Tibial artery (tissue), 4 donors: ENCODE measurements around the gene PDE8B.

Experiments
- DNase-seq, 2 donors: peaks; one replicate each; pipeline ENCODE4 v3.0.0-alpha.2; 2019
- H3K27ac ChIP-seq, 2 donors: fragments of 200-600 bp; sonication (generic) in 1 of 2; 1 replicate in 1 of 2; 2 replicates in 1 of 2; pipeline ENCODE4 v1.5.1; 2018 to 2019; ENCODE audit warnings: mild to moderate bottlenecking in 1 of 2
- H3K27me3 ChIP-seq, 2 donors: fragments of 200-600 bp; sonication (generic) in 1 of 2; one replicate each; pipeline versions ENCODE4 v1.5.1 to v1.6.0; 2016 to 2019
- H3K36me3 ChIP-seq, 3 donors: fragments of 200-600 bp; sonication (generic) in 2 of 3; one replicate each; pipeline ENCODE4 v1.5.1; 2016 to 2019; ENCODE audit warnings: mild to moderate bottlenecking in 2 of 3
- H3K4me1 ChIP-seq, 4 donors: fragments of 200-600 bp; sonication (generic) in 2 of 4; 1 replicate in 3 of 4; 2 replicates in 1 of 4; pipeline ENCODE4 v1.5.1; 2016 to 2019
- H3K4me3 ChIP-seq, 2 donors: fragments of 200-600 bp; sonication (generic) in 1 of 2; 1 replicate in 1 of 2; 2 replicates in 1 of 2; pipeline ENCODE4 v1.5.1; 2018 to 2019; ENCODE audit warnings: mild to moderate bottlenecking in 2 of 2
- H3K9me3 ChIP-seq, 3 donors: fragments of 200-600 bp; sonication (generic) in 1 of 3; one replicate each; pipeline ENCODE4 v1.5.1; 2016 to 2019
- CTCF ChIP-seq, 2 experiments: fragments of 200-600 bp in 1 of 2; fragments of 450-650 bp in 1 of 2; IDR thresholded peaks; one replicate each; pipeline ENCODE4 v1.5.1; 2017 to 2019; ENCODE audit warnings: antibody characterized with exemption in 2 of 2, mild to moderate bottlenecking in 1 of 2, moderate library complexity in 1 of 2
- intact Hi-C: fragments of 100-400 bp; cut with DNase I; formaldehyde crosslinking; loops from one replicate; pipeline ENCODE4 v1.15.0; 2023; ENCODE audit warnings: low total_unique reads

Gene PDE8B

GRCh38 chr5:77358255-77359205 is 148.1 kb downstream of the PDE8B start:
- H3K4me3 ChIP-seq, result no peak overlapping the region
- intact Hi-C loops, result no loop called here
- DNase-seq, result no peak
- H3K4me1 ChIP-seq, result peaks cover 0 to 59% (median 5%) of the 10 kb centered on the region in 4 donors
- peak overlapping the region; percentile 15 to 60 for H3K27ac ChIP-seq
- no peaks in the 10 kb centered on the region for H3K27me3 ChIP-seq
- TF ChIP-seq CTCF (IDR thresholded peaks at IDR 0.05), result no peak
- no peaks in the 10 kb centered on the region for H3K9me3 ChIP-seq
- H3K36me3 ChIP-seq, result no peaks in the 10 kb centered on the region

DNA sequence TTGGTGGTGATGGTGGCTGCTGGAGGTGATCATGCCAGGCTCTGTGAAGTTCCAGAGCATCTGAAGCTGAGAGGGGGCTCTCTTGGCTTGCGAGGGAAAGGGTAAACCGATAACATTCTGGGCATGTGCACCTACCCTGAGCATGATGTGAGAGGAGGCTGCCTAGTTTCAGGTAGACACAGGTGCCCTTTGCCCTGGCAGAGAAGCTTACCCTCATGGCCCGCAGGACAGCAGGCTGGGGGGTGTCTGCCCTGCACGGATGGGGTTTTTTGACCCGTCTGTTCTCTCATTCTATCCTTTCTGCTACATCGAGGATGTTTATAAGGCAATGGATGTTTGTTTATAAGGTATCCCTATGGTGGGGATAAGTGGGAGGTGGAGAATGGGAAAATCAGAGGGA is 148.8 kb downstream of the PDE8B start:
- no peak for TF ChIP-seq CTCF (IDR thresholded peaks at IDR 0.05)
- Histone ChIP-seq H3K27me3 (no peaks in the 10 kb centered on the region), H3K27ac (peak overlapping the region in 1 of 2 donors; percentile 60), H3K4me3 (no peak overlapping the region), H3K9me3 (no peaks in the 10 kb centered on the region), H3K36me3 (no peaks in the 10 kb centered on the region), H3K4me1 (peaks cover 0 to 59% (median 5%) of the 10 kb centered on the region in 4 donors)
- no peak for DNase-seq
- intact Hi-C loops, result no loop called here

DNA sequence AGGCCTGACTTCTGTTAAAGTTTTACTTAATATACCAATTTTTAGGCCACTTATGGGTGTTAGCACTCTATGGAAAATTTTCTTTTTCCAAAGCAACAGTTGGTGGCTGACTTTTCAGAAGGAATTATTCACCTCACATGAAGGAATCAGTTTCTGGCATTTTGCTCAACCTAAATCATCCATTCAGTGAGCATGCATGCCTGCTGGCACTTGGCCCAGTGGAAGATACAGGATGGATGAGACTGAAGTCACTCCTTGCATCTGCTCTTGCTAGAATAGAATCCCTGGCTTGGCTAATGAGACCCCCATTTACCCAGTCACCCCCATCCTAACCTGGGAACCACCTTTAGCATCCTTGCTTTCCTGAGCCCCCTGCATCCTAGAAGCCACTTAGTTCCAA is 149.9 kb downstream of the PDE8B start:
- Histone ChIP-seq H3K36me3 (no peaks in the 10 kb centered on the region), H3K4me3 (no peak overlapping the region), H3K27me3 (no peaks in the 10 kb centered on the region), H3K9me3 (no peaks in the 10 kb centered on the region), H3K4me1 (peaks cover 0 to 58% (median 5%) of the 10 kb centered on the region in 4 donors), H3K27ac (no peak overlapping the region)
- no peak for TF ChIP-seq CTCF (IDR thresholded peaks at IDR 0.05)
- intact Hi-C loops, result loop anchor here (10.0 kb wide), 1 partner anchor 64 kb away; no protein-coding TSS in a partner anchor
- DNase-seq, result no peak

- Histone ChIP-seq H3K9me3 (no peaks in the 10 kb centered on the region), H3K4me1 (peaks cover 0 to 52% (median 5%) of the 10 kb centered on the region in 4 donors), H3K36me3 (no peaks in the 10 kb centered on the region), H3K4me3 (no peak overlapping the region), H3K27me3 (no peaks in the 10 kb centered on the region), H3K27ac (no peak overlapping the region)
- intact Hi-C loops, result loop anchor here (10.0 kb wide), 1 partner anchor 64 kb away; no protein-coding TSS in a partner anchor
- TF ChIP-seq CTCF (IDR thresholded peaks at IDR 0.05), result no peak
- no peak for DNase-seq
Measured at GRCh38 chr5:77360973-77361372, 150.5 kb downstream of the PDE8B start.

GRCh38 chr5:77366717-77367500 is 156.4 kb downstream of the PDE8B start:
- TF ChIP-seq CTCF (IDR thresholded peaks at IDR 0.05), result no peak
- Histone ChIP-seq H3K36me3 (no peaks in the 10 kb centered on the region), H3K4me1 (peaks cover 0 to 40% (median 2%) of the 10 kb centered on the region in 4 donors), H3K9me3 (no peaks in the 10 kb centered on the region), H3K27ac (peak overlapping the region in 1 of 2 donors; percentile 58), H3K27me3 (no peaks in the 10 kb centered on the region), H3K4me3 (no peak overlapping the region)
- no peak for DNase-seq
- intact Hi-C loops, result loop anchor here (10.0 kb wide), 1 partner anchor 58 kb away; no protein-coding TSS in a partner anchor
